Stimulated activated effector memory CD8-positive, alpha-beta T cell treated with anti-CD3 and anti-CD28 coated beads, Interleukin-12 subunit alpha, Interleukin-12 subunit beta, amount 100 ng/mL, for 72 hours (primary cell): ENCODE data around the gene GTF2F2.
A peak's percentile ranks its signal among the peaks of the same experiment; 100 is the strongest.

ENCODE experiments used
- ATAC-seq: fragments of 150-1000 bp; cut with Tn5 transposase; 2 replicates; pipeline ENCODE4 v1.10.0; 2021
- DNase-seq, 2 donors: peaks; one replicate each; pipeline ENCODE4 v3.0.0; 2021 to 2022; ENCODE audit warnings: low spot score in 2 of 2
- H3K27ac Mint-ChIP-seq: one replicate; pipeline ENCODE4 v1.8.0; 2022; ENCODE audit warnings: mild to moderate bottlenecking, mixed read lengths
- H3K36me3 Mint-ChIP-seq: one replicate; pipeline ENCODE4 v1.8.0; 2022; ENCODE audit warnings: mild to moderate bottlenecking, mixed read lengths
- H3K4me1 Mint-ChIP-seq: one replicate; pipeline ENCODE4 v1.8.0; 2022; ENCODE audit warnings: mixed read lengths
- H3K4me3 Mint-ChIP-seq: one replicate; pipeline ENCODE4 v1.8.0; 2022; ENCODE audit warnings: mild to moderate bottlenecking, mixed read lengths
- H3K9me3 Mint-ChIP-seq: one replicate; pipeline ENCODE4 v1.8.0; 2022; ENCODE audit warnings: mixed read lengths

The GTF2F2 gene

GRCh38 chr13:45119991-45120864 is at the start of gene GTF2F2:
GTF2F2 (plus strand) TSS chr13:45120510; CDS start chr13:45120656, 146 bp downstream.
- no peaks in the 10 kb centered on the region for H3K9me3 Mint-ChIP-seq
- H3K36me3 Mint-ChIP-seq = peaks cover 7% of the 10 kb centered on the region
- H3K27ac Mint-ChIP-seq = no peak within 1 kb of the TSS
- peak; percentile 85 for ATAC-seq
- no peak within 1 kb of the TSS for H3K4me3 Mint-ChIP-seq
- peaks cover 9% of the 10 kb centered on the region for H3K4me1 Mint-ChIP-seq
- DNase-seq = peak; percentile 84 to 93

GRCh38 chr13:45073809-45074208 is 46.5 kb upstream of the GTF2F2 start:
- Mint-ChIP-seq H3K36me3 (no peaks in the 10 kb centered on the region), H3K4me1 (no peaks in the 10 kb centered on the region), H3K9me3 (no peaks in the 10 kb centered on the region), H3K27ac (no peak overlapping the region), H3K4me3 (no peak overlapping the region)
- ATAC-seq (no peak), DNase-seq (no peak)

- Mint-ChIP-seq H3K27ac (no peak overlapping the region), H3K9me3 (no peaks in the 10 kb centered on the region), H3K4me3 (no peak overlapping the region), H3K36me3 (no peaks in the 10 kb centered on the region), H3K4me1 (no peaks in the 10 kb centered on the region)
- DNase-seq (no peak), ATAC-seq (no peak)
These were observed 45.6 kb upstream of the GTF2F2 start for GRCh38 chr13:45074721-45075120.

GRCh38 chr13:45078003-45078402 is 42.3 kb upstream of the GTF2F2 start:
- no peaks in the 10 kb centered on the region for H3K9me3 Mint-ChIP-seq
- no peaks in the 10 kb centered on the region for H3K4me1 Mint-ChIP-seq
- H3K4me3 Mint-ChIP-seq = no peak overlapping the region
- no peak for DNase-seq
- H3K36me3 Mint-ChIP-seq = no peaks in the 10 kb centered on the region
- ATAC-seq = no peak
- H3K27ac Mint-ChIP-seq = no peak overlapping the region

- Mint-ChIP-seq H3K36me3 (no peaks in the 10 kb centered on the region), H3K9me3 (no peaks in the 10 kb centered on the region), H3K4me3 (no peak overlapping the region), H3K4me1 (no peaks in the 10 kb centered on the region), H3K27ac (no peak overlapping the region)
- ATAC-seq = no peak
- DNase-seq = no peak
These were observed 37.3 kb upstream of the GTF2F2 start for GRCh38 chr13:45082964-45083363.

GRCh38 chr13:45084515-45084914 is 35.8 kb upstream of the GTF2F2 start:
- ATAC-seq (no peak), DNase-seq (no peak)
- H3K9me3 Mint-ChIP-seq = no peaks in the 10 kb centered on the region
- H3K27ac Mint-ChIP-seq = no peak overlapping the region
- no peak overlapping the region for H3K4me3 Mint-ChIP-seq
- no peaks in the 10 kb centered on the region for H3K4me1 Mint-ChIP-seq
- no peaks in the 10 kb centered on the region for H3K36me3 Mint-ChIP-seq

GRCh38 chr13:45086484-45086883 is 33.8 kb upstream of the GTF2F2 start:
- H3K4me3 Mint-ChIP-seq = no peak overlapping the region
- no peaks in the 10 kb centered on the region for H3K9me3 Mint-ChIP-seq
- DNase-seq = no peak
- no peak for ATAC-seq
- no peaks in the 10 kb centered on the region for H3K4me1 Mint-ChIP-seq
- no peaks in the 10 kb centered on the region for H3K36me3 Mint-ChIP-seq
- H3K27ac Mint-ChIP-seq = no peak overlapping the region

GRCh38 chr13:45092663-45093062 is 27.6 kb upstream of the GTF2F2 start:
- Mint-ChIP-seq H3K4me3 (no peak overlapping the region), H3K9me3 (no peaks in the 10 kb centered on the region), H3K36me3 (no peaks in the 10 kb centered on the region), H3K27ac (no peak overlapping the region), H3K4me1 (no peaks in the 10 kb centered on the region)
- DNase-seq (no peak), ATAC-seq (no peak)

- H3K9me3 Mint-ChIP-seq = no peaks in the 10 kb centered on the region
- no peaks in the 10 kb centered on the region for H3K4me1 Mint-ChIP-seq
- DNase-seq (no peak), ATAC-seq (no peak)
- H3K4me3 Mint-ChIP-seq = no peak overlapping the region
- H3K27ac Mint-ChIP-seq = no peak overlapping the region
- H3K36me3 Mint-ChIP-seq = no peaks in the 10 kb centered on the region
These were observed 19.6 kb upstream of the GTF2F2 start for GRCh38 chr13:45100573-45101262.

GRCh38 chr13:45101327-45102018 is 18.8 kb upstream of the GTF2F2 start:
- no peak for ATAC-seq

GRCh38 chr13:45102136-45102507 is 18.2 kb upstream of the GTF2F2 start:
- Mint-ChIP-seq H3K27ac (no peak overlapping the region), H3K4me1 (no peaks in the 10 kb centered on the region), H3K4me3 (no peak overlapping the region), H3K9me3 (no peaks in the 10 kb centered on the region), H3K36me3 (no peaks in the 10 kb centered on the region)
- DNase-seq = no peak
- no peak for ATAC-seq

More at GRCh38 chr13:45101327-45102018, 18.8 kb upstream of the GTF2F2 start:
- Mint-ChIP-seq H3K27ac (no peak overlapping the region), H3K36me3 (no peaks in the 10 kb centered on the region), H3K4me1 (no peaks in the 10 kb centered on the region), H3K9me3 (no peaks in the 10 kb centered on the region), H3K4me3 (no peak overlapping the region)
- no peak for DNase-seq

- Mint-ChIP-seq H3K36me3 (no peaks in the 10 kb centered on the region), H3K27ac (no peak overlapping the region), H3K4me3 (no peak overlapping the region), H3K9me3 (no peaks in the 10 kb centered on the region), H3K4me1 (no peaks in the 10 kb centered on the region)
- ATAC-seq (no peak), DNase-seq (no peak)
These were observed 16.9 kb upstream of the GTF2F2 start for GRCh38 chr13:45103449-45103848.

- no peaks in the 10 kb centered on the region for H3K9me3 Mint-ChIP-seq
- H3K4me1 Mint-ChIP-seq = peaks cover 4% of the 10 kb centered on the region
- no peaks in the 10 kb centered on the region for H3K36me3 Mint-ChIP-seq
- H3K4me3 Mint-ChIP-seq = no peak overlapping the region
- no peak overlapping the region for H3K27ac Mint-ChIP-seq
- no peak for ATAC-seq
- DNase-seq = no peak
These were observed 16.0 kb upstream of the GTF2F2 start for GRCh38 chr13:45104261-45104660.

GRCh38 chr13:45105895-45106294 is 14.4 kb upstream of the GTF2F2 start:
- DNase-seq (no peak), ATAC-seq (no peak)
- Mint-ChIP-seq H3K27ac (no peak overlapping the region), H3K9me3 (no peaks in the 10 kb centered on the region), H3K4me3 (no peak overlapping the region), H3K4me1 (peaks cover 6% of the 10 kb centered on the region), H3K36me3 (no peaks in the 10 kb centered on the region)

GRCh38 chr13:45107539-45107938 is 12.8 kb upstream of the GTF2F2 start:
- Mint-ChIP-seq H3K4me1 (peaks cover 6% of the 10 kb centered on the region), H3K9me3 (no peaks in the 10 kb centered on the region), H3K36me3 (no peaks in the 10 kb centered on the region), H3K4me3 (no peak overlapping the region), H3K27ac (no peak overlapping the region)
- no peak for ATAC-seq
- no peak for DNase-seq
